ENCODE results near the gene SLC1A2. TPM values are rescaled to one million over a fixed set of nuclear protein-coding genes. Genes with fewer than 3 reads are reported as not detected.

SLC1A2 gene
- total and polyA plus RNA-seq, 8 donors = 0.89 to 31.8 (median 18.9) TPM

GRCh38 chr11:35321532-35322317 lies 97.6 kb downstream of the SLC1A2 start:
- TF ChIP-seq CTCF (IDR thresholded peaks at IDR 0.05) = no peak
- Histone ChIP-seq H3K27me3 (no peaks in the 10 kb centered on the region), H3K4me3 (no peak overlapping the region), H3K9me3 (no peaks in the 10 kb centered on the region), H3K36me3 (no peaks in the 10 kb centered on the region), H3K27ac (no peak overlapping the region), H3K4me1 (no peaks in the 10 kb centered on the region)
- DNase-seq (no peak), ATAC-seq (no peak)
- intact Hi-C loops (cut with DNase I) = no loop called here

GRCh38 chr11:35321111-35321510 lies 98.2 kb downstream of the SLC1A2 start:
- no peak for DNase-seq
- Histone ChIP-seq H3K36me3 (no peaks in the 10 kb centered on the region), H3K9me3 (no peaks in the 10 kb centered on the region), H3K27ac (no peak overlapping the region), H3K4me1 (no peaks in the 10 kb centered on the region), H3K4me3 (no peak overlapping the region), H3K27me3 (no peaks in the 10 kb centered on the region)
- ATAC-seq = no peak
- intact Hi-C loops (cut with DNase I) = no loop called here
- TF ChIP-seq CTCF (IDR thresholded peaks at IDR 0.05) = no peak

GRCh38 chr11:35318977-35319925 lies 100.1 kb downstream of the SLC1A2 start:
- Histone ChIP-seq H3K4me1 (no peaks in the 10 kb centered on the region), H3K4me3 (no peak overlapping the region), H3K9me3 (no peaks in the 10 kb centered on the region), H3K27me3 (no peaks in the 10 kb centered on the region), H3K27ac (no peak overlapping the region), H3K36me3 (no peaks in the 10 kb centered on the region)
- TF ChIP-seq CTCF (IDR thresholded peaks at IDR 0.05) = no peak
- intact Hi-C loops (cut with DNase I) = no loop called here
- no peak for DNase-seq
- ATAC-seq = no peak

- H3K36me3 ChIP-seq = no peaks in the 10 kb centered on the region
- ATAC-seq = no peak
- intact Hi-C loops (cut with DNase I) = no loop called here
- H3K9me3 ChIP-seq = no peaks in the 10 kb centered on the region
- no peaks in the 10 kb centered on the region for H3K27me3 ChIP-seq
- no peak for TF ChIP-seq CTCF (IDR thresholded peaks at IDR 0.05)
- no peak overlapping the region for H3K27ac ChIP-seq
- DNase-seq = no peak
- H3K4me3 ChIP-seq = no peak overlapping the region
- peaks cover 0 to 8% of the 10 kb centered on the region in 2 donors for H3K4me1 ChIP-seq
Observed at GRCh38 chr11:35318309-35318708, 101.0 kb downstream of the SLC1A2 start.

- Histone ChIP-seq H3K27me3 (no peaks in the 10 kb centered on the region), H3K4me3 (no peak overlapping the region), H3K9me3 (no peaks in the 10 kb centered on the region), H3K27ac (no peak overlapping the region), H3K36me3 (no peaks in the 10 kb centered on the region), H3K4me1 (peaks cover 0 to 15% of the 10 kb centered on the region in 2 donors)
- no peak for TF ChIP-seq CTCF (IDR thresholded peaks at IDR 0.05)
- ATAC-seq (no peak), DNase-seq (no peak)
- intact Hi-C loops (cut with DNase I) = no loop called here
Observed at GRCh38 chr11:35317253-35317652, 102.1 kb downstream of the SLC1A2 start.
